ENCODE results near the gene HRG.
"Not testable (repeated sequence)": the region's sequence is repeated elsewhere in the genome, so short reads cannot be mapped to it uniquely, and the experiment has no call there.

The HRG gene

GRCh38 chr3:186679151-186679550 is 13.3 kb downstream of the HRG start:
- no peak for DNase-seq (ENCODE audit: low read depth in 2 of 2)

- no peak for DNase-seq (ENCODE audit: low read depth in 2 of 2)
Observed at GRCh38 chr3:186680869-186681268, 15.1 kb downstream of the HRG start.

- no peak for DNase-seq (ENCODE audit: low read depth in 2 of 2)
Observed at GRCh38 chr3:186682812-186683211, 17.0 kb downstream of the HRG start.

GRCh38 chr3:186683979-186684378 is 18.2 kb downstream of the HRG start:
- DNase-seq (ENCODE audit: low read depth in 2 of 2), result no peak

GRCh38 chr3:186686475-186686874 is 20.7 kb downstream of the HRG start:
- not testable (repeated sequence) for DNase-seq (ENCODE audit: low read depth in 2 of 2)

- no peak for DNase-seq (ENCODE audit: low read depth in 2 of 2)
Observed at GRCh38 chr3:186687120-186687651, 21.4 kb downstream of the HRG start.

GRCh38 chr3:186690304-186690703 is 24.5 kb downstream of the HRG start:
- not testable (repeated sequence) for DNase-seq (ENCODE audit: low read depth in 2 of 2)

- DNase-seq (ENCODE audit: low read depth in 2 of 2), result no peak
Observed at GRCh38 chr3:186691676-186692075, 25.9 kb downstream of the HRG start.

- no peak for DNase-seq (ENCODE audit: low read depth in 2 of 2)
Observed at GRCh38 chr3:186693843-186694242, 28.0 kb downstream of the HRG start.

- no peak for DNase-seq (ENCODE audit: low read depth in 2 of 2)
Observed at GRCh38 chr3:186694288-186695032, 28.6 kb downstream of the HRG start.

GRCh38 chr3:186696522-186696921 is 30.7 kb downstream of the HRG start:
- no peak for DNase-seq (ENCODE audit: low read depth in 2 of 2)

GRCh38 chr3:186697510-186697909 is 31.7 kb downstream of the HRG start:
- DNase-seq (ENCODE audit: low read depth in 2 of 2), result no peak

- no peak for DNase-seq (ENCODE audit: low read depth in 2 of 2)
Observed at GRCh38 chr3:186700267-186700666, 34.5 kb downstream of the HRG start.

GRCh38 chr3:186702451-186702850 is 36.6 kb downstream of the HRG start:
- DNase-seq (ENCODE audit: low read depth in 2 of 2), result not testable (repeated sequence)

- peak; percentile 36 to 56 for DNase-seq (ENCODE audit: low read depth in 2 of 2)
Observed at GRCh38 chr3:186705882-186706780, 40.3 kb downstream of the HRG start.

- DNase-seq (ENCODE audit: low read depth in 2 of 2), result no peak
Observed at GRCh38 chr3:186708983-186709679, 43.3 kb downstream of the HRG start.

GRCh38 chr3:186710694-186711093 is 44.9 kb downstream of the HRG start:
- DNase-seq (ENCODE audit: low read depth in 2 of 2), result not testable (repeated sequence)

GRCh38 chr3:186713499-186713898 is 47.7 kb downstream of the HRG start:
- DNase-seq (ENCODE audit: low read depth in 2 of 2), result no peak

- no peak for DNase-seq (ENCODE audit: low read depth in 2 of 2)
Observed at GRCh38 chr3:186717039-186717457, 51.2 kb downstream of the HRG start, which contains the start of gene KNG1. Gene KNG1 (plus strand): TSS chr3:186717359. CDS start chr3:186717543, 184 bp downstream.

GRCh38 chr3:186719945-186720739 is 54.3 kb downstream of the HRG start:
- DNase-seq (ENCODE audit: low read depth in 2 of 2), result no peak

- no peak for DNase-seq (ENCODE audit: low read depth in 2 of 2)
Observed at GRCh38 chr3:186722457-186722856, 56.6 kb downstream of the HRG start.
